GM19239 (cell line): ENCODE results near the gene SLC19A1.

ENCODE experiments used
- DNase-seq: peaks from one replicate; pipeline ENCODE4 v3.0.0; 2011; ENCODE audit warnings: low spot score; ENCODE audit not compliant: insufficient read length
- FAIRE-seq: peaks from 2 replicates; lab custom pipeline; 2011; peaks lifted over from hg19 to GRCh38; lab: Jason Lieb, UNC

Gene SLC19A1

DNA sequence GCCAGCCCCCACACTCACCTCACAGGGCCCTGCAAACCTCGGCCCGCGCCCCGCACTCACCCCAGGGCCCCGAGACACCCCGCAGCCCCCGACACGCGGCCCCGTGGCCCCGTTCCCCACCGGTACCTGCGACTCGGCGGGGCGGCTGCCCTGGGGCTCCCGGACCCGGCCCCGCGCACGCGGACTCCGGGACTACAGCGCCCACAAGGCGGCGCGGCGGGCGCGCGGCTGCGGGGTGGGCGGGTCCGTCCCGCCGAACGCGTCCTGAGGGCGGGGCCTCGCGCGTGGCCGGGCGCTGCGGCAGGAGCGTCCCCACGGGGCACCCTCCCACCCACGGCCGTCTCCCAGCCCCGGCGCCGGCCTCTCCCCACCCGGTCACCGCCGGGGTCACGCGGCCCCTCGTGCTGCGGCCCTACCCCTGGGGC is at the start of gene SLC19A1:
Gene SLC19A1 (minus strand): TSS at position 199 of the 425 bp plus-strand sequence. CDS start 4,481 bp downstream, outside the sequence.
- FAIRE-seq, result peak; percentile 49
- peak; percentile 99 for DNase-seq

GRCh38 chr21:45591619-45592207 is 49.5 kb upstream of the SLC19A1 start:
- FAIRE-seq (no peak), DNase-seq (no peak)

GRCh38 chr21:45590726-45591618 is 48.7 kb upstream of the SLC19A1 start:
- no peak for FAIRE-seq
- peak; percentile 47 for DNase-seq

- DNase-seq, result peak; percentile 93
- no peak for FAIRE-seq
These were observed 48.0 kb upstream of the SLC19A1 start for GRCh38 chr21:45590246-45590725.

DNA sequence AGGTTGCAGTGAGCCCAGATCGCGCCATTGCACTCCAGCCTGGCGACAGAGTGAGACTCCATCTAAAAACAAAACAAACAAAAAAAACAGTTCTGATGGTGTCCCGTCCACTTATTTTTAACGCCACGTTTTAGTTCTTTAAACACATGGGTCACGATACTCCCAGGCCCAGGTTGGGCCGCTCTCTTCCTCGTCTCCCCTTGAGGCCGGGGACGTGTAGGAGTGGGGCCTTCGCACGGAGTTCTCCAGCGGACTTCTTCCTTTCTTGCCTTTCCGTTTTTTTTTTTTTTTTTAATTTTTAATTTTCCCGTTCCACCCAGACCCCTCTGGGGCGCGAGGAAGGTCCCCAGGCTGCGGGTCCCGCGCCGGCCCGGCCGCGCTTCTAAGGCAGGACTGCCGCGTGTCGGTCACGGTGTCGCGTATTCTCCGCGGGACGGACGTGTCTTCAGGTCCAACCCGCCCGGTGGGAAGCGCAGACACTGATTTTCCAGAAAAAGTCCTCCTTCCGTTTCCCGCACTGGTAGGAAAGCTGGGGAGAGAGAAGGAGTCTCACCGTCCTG is 47.5 kb upstream of the SLC19A1 start:
- DNase-seq, result no peak
- no peak for FAIRE-seq

DNA sequence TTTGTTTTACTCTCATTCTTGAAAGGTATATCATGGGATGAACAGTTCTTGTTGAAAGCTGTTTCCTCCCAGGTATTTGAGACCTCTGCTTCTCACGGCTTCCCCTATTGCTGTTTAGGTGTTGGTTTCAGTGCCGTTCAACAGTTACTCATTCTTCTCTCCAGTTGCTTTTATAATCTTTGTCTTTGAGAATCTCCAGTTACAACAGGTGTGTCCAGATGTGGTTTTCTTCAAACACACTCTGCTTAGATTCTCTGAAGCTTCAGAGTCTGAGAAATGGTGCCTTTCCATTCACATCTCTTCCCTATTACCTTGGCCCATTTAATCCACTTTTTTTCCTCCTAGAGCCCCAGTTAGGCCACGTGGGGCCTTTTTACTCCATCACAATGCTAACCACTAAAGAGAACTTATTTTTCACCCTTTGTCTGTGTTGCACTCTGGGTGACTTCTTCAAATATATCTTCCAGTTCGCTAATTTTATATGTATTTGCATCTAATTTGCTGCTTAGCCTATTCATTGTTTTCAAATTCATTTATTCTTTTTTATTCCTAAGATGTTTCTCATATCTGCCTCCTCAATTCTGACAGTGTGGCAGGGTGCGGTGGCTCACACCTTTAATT is 46.7 kb upstream of the SLC19A1 start:
- FAIRE-seq, result no peak
- no peak for DNase-seq

DNA sequence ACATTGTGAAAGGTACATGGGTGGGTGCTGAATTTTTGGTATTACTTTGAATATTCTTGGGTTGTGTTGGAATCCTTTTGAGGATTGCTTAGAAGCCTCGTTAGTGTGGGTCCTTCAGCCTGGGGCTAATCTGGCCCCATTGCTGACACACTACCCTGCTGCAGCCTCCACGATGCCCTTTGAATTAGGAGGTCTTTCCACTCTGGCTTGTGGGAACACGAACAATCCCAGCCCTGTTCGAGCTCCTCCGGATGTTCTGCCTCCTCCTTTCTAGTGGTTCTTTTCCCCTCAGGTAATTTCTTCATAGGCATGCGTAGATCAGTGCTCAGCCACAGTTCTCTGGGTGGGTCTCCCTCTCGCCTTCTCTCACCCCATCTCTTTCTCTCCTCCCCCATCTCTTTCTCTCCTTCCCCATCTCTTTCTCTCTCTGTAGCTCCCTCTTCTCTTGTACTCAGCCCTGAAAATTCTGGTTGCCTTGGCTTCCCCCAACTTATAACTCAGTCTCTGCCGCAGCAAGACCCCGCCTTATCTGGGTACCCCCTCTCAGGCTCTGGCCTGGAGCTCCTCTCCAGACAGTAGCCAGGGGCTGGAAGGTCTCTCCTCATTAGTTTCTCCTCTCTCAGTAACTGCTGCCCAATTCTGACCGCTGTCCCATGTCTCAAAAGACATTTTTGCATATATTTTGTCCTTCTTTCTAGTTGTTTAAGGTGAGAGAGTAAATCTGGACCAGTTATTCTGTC is 46.0 kb upstream of the SLC19A1 start:
- FAIRE-seq, result no peak
- DNase-seq, result no peak

GRCh38 chr21:45586289-45586858 is 44.1 kb upstream of the SLC19A1 start:
- DNase-seq (no peak), FAIRE-seq (no peak)

DNA sequence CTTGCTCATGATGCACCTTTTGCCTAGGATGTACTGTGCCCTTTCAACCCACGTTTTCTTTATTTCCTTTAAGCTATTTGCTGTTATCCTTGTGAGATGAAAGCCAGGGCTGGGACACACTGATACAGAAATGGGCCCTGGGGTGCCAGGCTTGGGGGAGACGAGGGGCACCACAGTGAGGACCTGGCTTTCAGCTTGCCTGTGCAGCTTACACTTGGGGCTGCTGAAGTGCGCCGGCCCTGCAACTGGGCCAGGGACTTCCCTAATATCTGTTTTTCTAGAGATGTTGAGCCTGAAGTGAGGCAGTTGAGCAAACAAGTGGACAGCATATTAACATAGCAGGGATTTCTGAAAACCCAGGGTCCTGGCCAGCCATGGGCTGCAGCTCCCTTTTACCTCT is 42.5 kb upstream of the SLC19A1 start:
- no peak for FAIRE-seq

GRCh38 chr21:45583831-45584509 is 41.7 kb upstream of the SLC19A1 start:
- DNase-seq (no peak), FAIRE-seq (no peak)

More for the DNA sequence above, 42.5 kb upstream of the SLC19A1 start:
- no peak for DNase-seq

- DNase-seq (no peak), FAIRE-seq (no peak)
These were observed 39.9 kb upstream of the SLC19A1 start for GRCh38 chr21:45582128-45582527.

- FAIRE-seq (no peak), DNase-seq (no peak)
These were observed 39.1 kb upstream of the SLC19A1 start for GRCh38 chr21:45581322-45581712.

GRCh38 chr21:45580576-45581321 is 38.5 kb upstream of the SLC19A1 start:
- no peak for FAIRE-seq

DNA sequence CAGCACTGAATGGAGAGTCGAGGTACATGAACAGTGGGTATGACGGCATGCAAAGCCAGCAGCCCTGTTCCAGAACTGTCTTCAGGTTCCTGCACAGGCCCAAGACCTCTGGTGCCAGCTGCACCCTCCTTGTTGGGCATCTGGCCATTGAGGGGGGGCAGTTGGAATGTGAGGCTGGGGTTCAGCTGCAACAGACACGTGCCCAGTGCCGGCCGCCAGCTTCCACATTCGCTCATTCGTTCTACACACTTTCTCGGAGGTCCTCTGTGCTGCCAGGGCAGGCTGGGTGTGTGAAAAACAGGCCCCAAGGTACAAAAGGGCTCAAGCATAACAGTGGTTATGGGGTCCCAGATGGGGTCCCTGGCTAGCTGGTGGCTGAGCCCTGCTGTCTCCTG is 37.9 kb upstream of the SLC19A1 start:
- DNase-seq, result no peak
- no peak for FAIRE-seq

More at GRCh38 chr21:45580576-45581321, 38.5 kb upstream of the SLC19A1 start:
- no peak for DNase-seq

DNA sequence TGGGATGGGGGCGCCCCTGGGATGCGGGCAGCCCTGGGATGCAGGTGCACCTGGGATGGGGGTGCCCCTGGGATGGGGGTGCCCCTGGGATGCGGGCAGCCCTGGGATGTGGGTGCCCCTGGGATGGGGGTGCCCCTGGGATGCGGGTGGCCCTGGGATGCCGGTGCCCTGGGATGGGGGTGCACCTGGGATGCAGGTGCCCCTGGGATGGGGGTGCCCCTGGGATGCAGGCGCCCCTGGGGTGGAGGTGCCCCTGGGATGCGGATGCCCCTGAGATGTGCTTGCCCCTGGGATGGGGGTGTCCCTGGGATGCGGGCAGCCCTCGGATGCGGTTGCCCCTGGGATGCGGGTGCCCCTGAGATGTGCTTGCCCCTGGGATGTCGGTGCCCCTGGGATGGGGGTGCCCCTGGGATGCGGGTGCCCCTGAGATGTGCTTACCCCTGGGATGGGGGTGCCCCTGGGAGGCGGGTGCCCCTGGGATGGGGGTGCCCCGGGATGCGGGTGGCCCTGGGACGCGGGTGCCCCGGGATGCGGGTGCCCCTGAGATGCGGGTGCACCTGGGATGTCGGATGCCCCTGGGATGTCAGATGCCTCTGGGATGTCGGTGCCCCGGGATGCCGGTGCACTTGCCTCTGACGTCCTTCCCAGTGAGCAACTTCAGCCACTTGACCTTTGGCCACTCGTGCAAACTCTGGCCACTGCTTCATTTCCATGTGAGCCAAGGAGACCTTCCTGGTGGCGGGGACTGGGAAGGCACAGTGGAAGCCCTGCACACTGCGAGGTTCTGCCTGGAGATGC is 37.3 kb upstream of the SLC19A1 start:
- DNase-seq (no peak), FAIRE-seq (no peak)

- no peak for FAIRE-seq
- DNase-seq, result no peak
These were observed 36.7 kb upstream of the SLC19A1 start for GRCh38 chr21:45578811-45579381.

DNA sequence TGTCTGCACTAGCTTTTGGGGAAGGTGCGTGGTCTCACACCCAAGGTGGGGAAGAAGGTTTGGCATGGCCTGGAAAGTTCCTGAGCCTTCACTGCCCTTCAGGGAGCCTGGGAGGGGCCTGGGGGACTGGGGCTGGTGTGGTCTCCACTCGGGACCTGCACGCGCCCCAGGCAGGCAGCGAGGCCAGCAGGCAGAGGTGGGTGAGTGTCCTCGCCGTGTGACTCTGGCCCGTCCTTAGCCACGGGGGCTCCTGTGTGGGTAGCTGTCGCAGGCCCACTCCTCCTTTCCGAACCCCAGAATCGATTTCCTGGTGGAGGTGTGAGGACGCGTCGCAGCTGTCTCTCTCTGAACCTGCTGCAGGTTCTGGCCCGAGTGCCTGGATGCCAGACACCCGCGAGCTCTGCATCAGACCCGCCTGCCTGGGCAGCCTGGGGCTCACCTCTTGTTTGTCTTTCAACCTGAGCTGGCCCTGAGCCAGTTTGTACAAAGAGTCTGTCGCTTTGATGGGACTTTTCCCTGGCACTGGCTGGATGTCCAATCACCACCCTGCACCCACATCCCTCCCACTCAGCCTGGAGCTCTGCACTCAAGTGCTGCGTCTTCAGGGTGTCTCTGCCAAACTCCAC is 36.0 kb upstream of the SLC19A1 start:
- FAIRE-seq, result no peak

More for the DNA sequence above, 36.0 kb upstream of the SLC19A1 start:
- no peak for DNase-seq
